Right lobe of liver (tissue), 4 donors: Measurements from ENCODE around the gene DPY19L3.

Experiments
- CTCF ChIP-seq, 4 donors: fragments of 200-600 bp in 3 of 4; fragments of 450-650 bp in 1 of 4; IDR thresholded peaks; one replicate each; pipeline versions ENCODE4 v1.5.1 to v1.8.0; 2016 to 2022; ENCODE audit warnings: antibody characterized with exemption in 4 of 4, mild to moderate bottlenecking in 2 of 4
- POLR2A ChIP-seq: fragments of 450-650 bp; IDR thresholded peaks from one replicate; pipeline ENCODE4 v1.6.1; 2017; ENCODE audit warnings: antibody characterized with exemption, mild to moderate bottlenecking
- donor health status: DM: no; HTN: no; CAD: no.
- donor health status: DM: no; HTN: no; CAD: no.
- donor health status: DM: no; HTN: yes; CAD: no.

GRCh38 chr19:32387701-32388392, 17.7 kb upstream of the DPY19L3 start:
- no peak for TF ChIP-seq CTCF (IDR thresholded peaks at IDR 0.05)
- TF ChIP-seq POLR2A = no peak
